Activated CD8-positive, alpha-beta T cell treated with anti-CD3 and anti-CD28 coated beads for 36 hours (primary cell): ENCODE data around the gene KCNIP1. TPM values are rescaled to one million over a fixed set of nuclear protein-coding genes. Genes with fewer than 3 reads are reported as not detected.

Source experiments
- ATAC-seq: fragments of 200-7000 bp; cut with Tn5 transposase; one replicate; pipeline ENCODE4 v1.10.0; 2021; ENCODE audit warnings: mild to moderate bottlenecking, moderate library complexity
- CTCF ChIA-PET: fragments of 350-600 bp; sonication (Branson Sonifier 250); formaldehyde crosslinking; loops from one replicate; lab custom pipeline; 2021; ENCODE audit warnings: antibody characterized with exemption; lab: Charles Lee
- POLR2A ChIA-PET: fragments of 350-600 bp; sonication (Branson Sonifier 250); formaldehyde crosslinking; loops from one replicate; lab custom pipeline; 2021; ENCODE audit warnings: antibody characterized with exemption; lab: Charles Lee
- DNase-seq: peaks from one replicate; pipeline ENCODE4 v3.0.0-alpha.2; 2020
- H3K27ac Mint-ChIP-seq: one replicate; pipeline ENCODE4 v1.8.0; 2021; ENCODE audit warnings: mild to moderate bottlenecking, mixed read lengths
- H3K27me3 Mint-ChIP-seq: one replicate; pipeline ENCODE4 v1.8.0; 2021; ENCODE audit warnings: mixed read lengths
- H3K36me3 Mint-ChIP-seq: one replicate; pipeline ENCODE4 v1.8.0; 2021; ENCODE audit warnings: low read depth, mixed read lengths
- H3K4me1 Mint-ChIP-seq: one replicate; pipeline ENCODE4 v1.8.0; 2021; ENCODE audit warnings: low read depth, mixed read lengths
- H3K4me3 Mint-ChIP-seq: one replicate; pipeline ENCODE4 v1.8.0; 2021; ENCODE audit warnings: mild to moderate bottlenecking, moderate library complexity, mixed read lengths
- H3K9me3 Mint-ChIP-seq: one replicate; pipeline ENCODE4 v1.8.0; 2021; ENCODE audit warnings: mixed read lengths
- CTCF ChIP-seq: fragments of 200-600 bp; IDR thresholded peaks from one replicate; pipeline ENCODE4 v1.8.0; 2022; ENCODE audit warnings: antibody characterized with exemption, mild to moderate bottlenecking
- intact Hi-C: fragments of 100-400 bp; cut with micrococcal nuclease; formaldehyde crosslinking; loops from one replicate; pipeline ENCODE4 v1.10.0; 2022
- total RNA-seq, 2 experiments: library from RNA; stranded (reverse); gene quantifications; one replicate each; pipeline ENCODE4 v1.2.3, GENCODE V29; 2021

Gene KCNIP1
- total RNA-seq, 2 experiments from 2014 or later = not detected

- ATAC-seq (no peak), DNase-seq (no peak)
- H3K27me3 Mint-ChIP-seq = peaks cover 15% of the 10 kb centered on the region
- no peak overlapping the region for H3K4me3 Mint-ChIP-seq
- H3K4me1 Mint-ChIP-seq = no peaks in the 10 kb centered on the region
- H3K9me3 Mint-ChIP-seq = no peaks in the 10 kb centered on the region
- POLR2A ChIA-PET = no interaction called here
- no peaks in the 10 kb centered on the region for H3K36me3 Mint-ChIP-seq
- CTCF ChIA-PET = no interaction called here
- H3K27ac Mint-ChIP-seq = no peak overlapping the region
- no peak for TF ChIP-seq CTCF
- intact Hi-C loops = no loop called here
These were observed 138.4 kb downstream of the KCNIP1 start for GRCh38 chr5:170642066-170642735.

GRCh38 chr5:170642776-170643436 is 139.1 kb downstream of the KCNIP1 start:
- Mint-ChIP-seq H3K27ac (no peak overlapping the region), H3K9me3 (no peaks in the 10 kb centered on the region), H3K4me3 (no peak overlapping the region), H3K36me3 (no peaks in the 10 kb centered on the region), H3K4me1 (no peaks in the 10 kb centered on the region), H3K27me3 (peaks cover 16% of the 10 kb centered on the region)
- intact Hi-C loops = no loop called here
- CTCF ChIA-PET = interaction anchor here (1.1 kb wide), 1 partner anchor 8 kb away, joined by 4 read pairs; no protein-coding TSS in a partner anchor
- no peak for ATAC-seq
- DNase-seq = no peak
- TF ChIP-seq CTCF = no peak
- POLR2A ChIA-PET = no interaction called here

GRCh38 chr5:170643591-170643990 is 139.8 kb downstream of the KCNIP1 start:
- no peaks in the 10 kb centered on the region for H3K4me1 Mint-ChIP-seq
- no peak for DNase-seq
- H3K27ac Mint-ChIP-seq = no peak overlapping the region
- ChIA-PET POLR2A (no interaction called here), CTCF (interaction anchor here (1.1 kb wide), 1 partner anchor 9 kb away, joined by 4 read pairs; no protein-coding TSS in a partner anchor)
- no peaks in the 10 kb centered on the region for H3K9me3 Mint-ChIP-seq
- H3K4me3 Mint-ChIP-seq = no peak overlapping the region
- H3K27me3 Mint-ChIP-seq = peaks cover 18% of the 10 kb centered on the region
- TF ChIP-seq CTCF = no peak
- intact Hi-C loops = no loop called here
- no peak for ATAC-seq
- H3K36me3 Mint-ChIP-seq = no peaks in the 10 kb centered on the region

- intact Hi-C loops = no loop called here
- ChIA-PET CTCF (interaction anchor here (1.2 to 2.0 kb wide), 2 partner anchors 10 to 12 kb away, joined by 3 to 11 read pairs; no protein-coding TSS in a partner anchor), POLR2A (no interaction called here)
- DNase-seq (no peak), ATAC-seq (no peak)
- H3K27ac Mint-ChIP-seq = no peak overlapping the region
- H3K9me3 Mint-ChIP-seq = no peaks in the 10 kb centered on the region
- no peaks in the 10 kb centered on the region for H3K4me1 Mint-ChIP-seq
- H3K36me3 Mint-ChIP-seq = no peaks in the 10 kb centered on the region
- no peak for TF ChIP-seq CTCF
- peaks cover 16% of the 10 kb centered on the region for H3K27me3 Mint-ChIP-seq
- no peak overlapping the region for H3K4me3 Mint-ChIP-seq
These were observed 140.7 kb downstream of the KCNIP1 start for GRCh38 chr5:170644501-170644900.

- intact Hi-C loops = no loop called here
- CTCF ChIA-PET = interaction anchor here (0.9 to 1.1 kb wide), 3 partner anchors 10 to 15 kb away, joined by 3 to 4 read pairs (median 3); no protein-coding TSS in a partner anchor
- no peaks in the 10 kb centered on the region for H3K36me3 Mint-ChIP-seq
- no peak for TF ChIP-seq CTCF
- DNase-seq (no peak), ATAC-seq (no peak)
- H3K27ac Mint-ChIP-seq = no peak overlapping the region
- POLR2A ChIA-PET = no interaction called here
- H3K9me3 Mint-ChIP-seq = no peaks in the 10 kb centered on the region
- H3K4me3 Mint-ChIP-seq = no peak overlapping the region
- H3K27me3 Mint-ChIP-seq = peaks cover 15% of the 10 kb centered on the region
- no peaks in the 10 kb centered on the region for H3K4me1 Mint-ChIP-seq
These were observed 144.7 kb downstream of the KCNIP1 start for GRCh38 chr5:170648541-170648940.
